H1 (cell line): ENCODE measurements around the gene QDPR. TPM values are rescaled to one million over a fixed set of nuclear protein-coding genes. Genes with fewer than 3 reads are reported as not detected.

Experiments
- CTCF ChIA-PET: fragments of 300-600 bp; sonication (Branson Sonifier 250); formaldehyde crosslinking; loops from one replicate; lab custom pipeline; 2021; ENCODE audit not compliant: partially characterized antibody; lab: Charles Lee
- POLR2A ChIA-PET: fragments of 300-600 bp; sonication (Branson Sonifier 250); formaldehyde crosslinking; loops from one replicate; lab custom pipeline; 2021; ENCODE audit warnings: inconsistent platforms; ENCODE audit not compliant: partially characterized antibody; lab: Charles Lee
- DNase-seq, 2 experiments: peaks; one replicate each; pipeline versions ENCODE4 v3.0.0 to v3.0.0-alpha.2; 2010 to 2022; ENCODE audit warnings: low spot score in 2 of 2, low read depth in 1 of 2, mixed read lengths in 1 of 2
- FAIRE-seq: peaks from 2 replicates; lab custom pipeline; 2011; peaks lifted over from hg19 to GRCh38; lab: Jason Lieb, UNC
- H2AFZ ChIP-seq: 2 replicates; pipeline ENCODE4 v1.8.1; 2012; ENCODE audit warnings: low read length, inconsistent platforms
- H2AK5ac ChIP-seq: 2 replicates; pipeline ENCODE4 v1.6.1; 2013; ENCODE audit warnings: low read depth, low read length
- H2BK120ac ChIP-seq: replicated peaks from 2 replicates; pipeline ENCODE3; 2013; ENCODE audit warnings: low read depth, low read length, inconsistent platforms
- H2BK12ac ChIP-seq: 2 replicates; pipeline ENCODE4 v1.6.1; 2013; ENCODE audit warnings: low read depth, low read length
- H2BK15ac ChIP-seq: 2 replicates; pipeline ENCODE4 v1.6.1; 2013; ENCODE audit warnings: low read length
- H2BK20ac ChIP-seq: 2 replicates; pipeline ENCODE4 v1.6.1; 2013; ENCODE audit warnings: low read length
- H2BK5ac ChIP-seq: 2 replicates; pipeline ENCODE4 v1.6.1; 2013; ENCODE audit warnings: low read depth, low read length
- H3K14ac ChIP-seq: 2 replicates; pipeline ENCODE4 v1.6.1; 2013; ENCODE audit warnings: inconsistent platforms; ENCODE audit not compliant: insufficient read length
- H3K18ac ChIP-seq: 2 replicates; pipeline ENCODE4 v1.6.1; 2013; ENCODE audit warnings: low read length; ENCODE audit errors: extremely low read depth
- H3K23ac ChIP-seq: 2 replicates; pipeline ENCODE4 v1.6.1; 2013; ENCODE audit warnings: inconsistent platforms; ENCODE audit not compliant: insufficient read length
- H3K23me2 ChIP-seq: 2 replicates; pipeline ENCODE4 v1.6.1; 2013; ENCODE audit warnings: low read depth, low read length
- H3K27ac ChIP-seq: 2 replicates; pipeline ENCODE4 v1.6.1; 2011; ENCODE audit warnings: low read depth, low read length, inconsistent platforms
- H3K27me3 ChIP-seq, 4 experiments: replicated peaks in 1 of 4; 1 replicate in 1 of 4; 2 replicates in 3 of 4; pipeline versions ENCODE4 v1.6.1 to v1.8.1; 2011 to 2013; ENCODE audit warnings: low read length in 3 of 4, mild to moderate bottlenecking in 3 of 4, inconsistent platforms in 2 of 4, mixed read lengths in 2 of 4, moderate library complexity in 1 of 4; ENCODE audit not compliant: control insufficient read depth in 3 of 4, insufficient read depth in 3 of 4; ENCODE audit errors: extremely low read depth in 1 of 4
- H3K36me3 ChIP-seq, 4 experiments: 2 replicates each; pipeline versions ENCODE4 v1.6.1 to v1.8.1; 2011 to 2013; ENCODE audit warnings: mild to moderate bottlenecking in 4 of 4, low read length in 3 of 4, moderate library complexity in 2 of 4, control low read depth in 1 of 4, inconsistent platforms in 1 of 4; ENCODE audit not compliant: insufficient read depth in 4 of 4, control insufficient read depth in 2 of 4
- H3K4ac ChIP-seq: replicated peaks from 2 replicates; pipeline ENCODE3; 2013; ENCODE audit warnings: low read length, low read depth, mixed read lengths, inconsistent platforms; ENCODE audit not compliant: insufficient read length
- H3K4me1 ChIP-seq, 4 experiments: replicated peaks in 1 of 4; 1 replicate in 1 of 4; 2 replicates in 3 of 4; pipeline versions ENCODE4 v1.6.1 to v1.8.1; 2011 to 2013; ENCODE audit warnings: low read length in 3 of 4, inconsistent platforms in 2 of 4, mixed read lengths in 1 of 4; ENCODE audit not compliant: insufficient read depth in 4 of 4, control insufficient read depth in 3 of 4
- H3K4me2 ChIP-seq, 2 experiments: 2 replicates each; pipeline versions ENCODE4 v1.6.1 to v1.8.1; 2011 to 2013; ENCODE audit warnings: low read depth in 2 of 2, low read length in 2 of 2, control low read depth in 1 of 2, inconsistent platforms in 1 of 2, mild to moderate bottlenecking in 1 of 2; ENCODE audit not compliant: insufficient read depth in 1 of 2
- H3K4me3 ChIP-seq, 4 experiments: fragments of 200-600, 300-600 bp in 1 of 4; sonication (generic), shearing (Covaris generic), sonication (Bioruptor Twin) in 1 of 4; 2 replicates each; pipeline versions ENCODE4 v1.5.1 to v1.8.1; 2011 to 2016; ENCODE audit warnings: low read length in 4 of 4, low read depth in 3 of 4, control low read depth in 2 of 4, inconsistent platforms in 2 of 4, mild to moderate bottlenecking in 2 of 4, mixed read lengths in 1 of 4, moderate library complexity in 1 of 4; ENCODE audit not compliant: insufficient read depth in 2 of 4; ENCODE audit errors: extremely low read depth in 1 of 4
- H3K56ac ChIP-seq: replicated peaks from 2 replicates; pipeline ENCODE3; 2013; ENCODE audit warnings: low read depth, mild to moderate bottlenecking, mixed read lengths, low read length, inconsistent platforms; ENCODE audit not compliant: insufficient read length
- H3K79me1 ChIP-seq: 2 replicates; pipeline ENCODE4 v1.6.1; 2013; ENCODE audit warnings: low read depth, low read length, control low read depth
- H3K79me2 ChIP-seq, 2 experiments: 2 replicates each; pipeline versions ENCODE4 v1.6.1 to v1.8.1; 2012 to 2013; ENCODE audit warnings: low read length in 2 of 2, mild to moderate bottlenecking in 2 of 2, inconsistent platforms in 1 of 2; ENCODE audit not compliant: insufficient read depth in 2 of 2, control insufficient read depth in 1 of 2
- H3K9ac ChIP-seq, 4 experiments: replicated peaks in 1 of 4; 1 replicate in 1 of 4; 2 replicates in 3 of 4; pipeline versions ENCODE4 v1.6.1 to v1.8.1; 2011 to 2013; ENCODE audit warnings: low read depth in 3 of 4, low read length in 3 of 4, control low read depth in 2 of 4, mild to moderate bottlenecking in 2 of 4, moderate library complexity in 2 of 4, inconsistent platforms in 1 of 4; ENCODE audit errors: extremely low read depth in 1 of 4
- H3K9me3 ChIP-seq, 2 experiments: 2 replicates each; pipeline versions ENCODE4 v1.6.1 to v1.8.1; 2012 to 2013; ENCODE audit warnings: mild to moderate bottlenecking in 2 of 2, moderate library complexity in 2 of 2, control low read depth in 1 of 2, inconsistent platforms in 1 of 2, low read depth in 1 of 2, low read length in 1 of 2, mixed read lengths in 1 of 2; ENCODE audit not compliant: insufficient read depth in 2 of 2
- H4K20me1 ChIP-seq, 2 experiments: replicated peaks in 1 of 2; 2 replicates each; pipeline versions ENCODE3 to v1.8.1; 2011 to 2013; ENCODE audit warnings: inconsistent platforms in 2 of 2, low read length in 2 of 2, mild to moderate bottlenecking in 1 of 2; ENCODE audit not compliant: insufficient read depth in 2 of 2, control insufficient read depth in 1 of 2
- H4K5ac ChIP-seq: 2 replicates; pipeline ENCODE4 v1.6.1; 2013; ENCODE audit warnings: low read length, low read depth, mixed read lengths, inconsistent platforms; ENCODE audit not compliant: insufficient read length
- H4K8ac ChIP-seq: 2 replicates; pipeline ENCODE4 v1.8.0; 2013; ENCODE audit warnings: mild to moderate bottlenecking, moderate library complexity, low read length, inconsistent platforms; ENCODE audit not compliant: insufficient read depth; ENCODE audit errors: extremely low read depth
- H4K91ac ChIP-seq: replicated peaks from 2 replicates; pipeline ENCODE3; 2013; ENCODE audit warnings: low read length, mixed read lengths, inconsistent platforms; ENCODE audit not compliant: insufficient read length
- CBX8 ChIP-seq: fragments of 300-800, 300-1000 bp; sonication (generic); IDR thresholded peaks from 2 replicates; pipeline ENCODE4 v1.7.1; 2016; ENCODE audit warnings: low read depth, low read length, borderline replicate concordance
- CHD2 ChIP-seq: IDR thresholded peaks from 2 replicates; pipeline ENCODE4 v1.6.1; 2012; ENCODE audit warnings: low read length, improper control_type of control experiment
- CTBP2 ChIP-seq: IDR thresholded peaks from 2 replicates; pipeline ENCODE4 v1.7.0; 2011; ENCODE audit warnings: borderline replicate concordance, mild to moderate bottlenecking, moderate library complexity, mixed read lengths, low read length; ENCODE audit not compliant: insufficient read depth, insufficient read length
- EGR1 ChIP-seq: IDR thresholded peaks from 2 replicates; pipeline ENCODE4 v1.6.1; 2011; ENCODE audit warnings: low read depth, low read length, borderline replicate concordance
- EZH2 ChIP-seq: fragments of 200-600 bp; sonication (generic); IDR thresholded peaks from 2 replicates; pipeline ENCODE4 v1.7.1; 2012; ENCODE audit warnings: low read depth, mild to moderate bottlenecking, moderate library complexity, low read length, inconsistent platforms; ENCODE audit not compliant: severe bottlenecking
- FOSL1 ChIP-seq: IDR thresholded peaks from 2 replicates; pipeline ENCODE4 v1.6.1; 2011; ENCODE audit warnings: mild to moderate bottlenecking, low read depth, low read length, moderate library complexity; ENCODE audit not compliant: insufficient read depth
- GABPA ChIP-seq: IDR thresholded peaks from 2 replicates; pipeline ENCODE4 v1.6.1; 2011; ENCODE audit warnings: mild to moderate bottlenecking, low read length, moderate library complexity, borderline replicate concordance; ENCODE audit not compliant: insufficient read depth
- KDM4A ChIP-seq: IDR thresholded peaks from one replicate; pipeline ENCODE4 v1.7.1; 2012; ENCODE audit warnings: low read depth, mild to moderate bottlenecking, moderate library complexity, low read length, inconsistent platforms; ENCODE audit not compliant: severe bottlenecking
- KDM5A ChIP-seq: fragments of 200-600 bp; IDR thresholded peaks from 2 replicates; pipeline ENCODE4 v1.7.1; 2012; ENCODE audit warnings: mild to moderate bottlenecking, low read length, inconsistent platforms, mixed read lengths
- POLR2AphosphoS5 ChIP-seq: IDR thresholded peaks from 2 replicates; pipeline ENCODE4 v1.6.1; 2011; ENCODE audit warnings: low read depth, low read length
- SAP30 ChIP-seq: fragments of 300-600 bp; sonication (generic); IDR thresholded peaks from 2 replicates; pipeline ENCODE4 v1.7.1; 2012; ENCODE audit warnings: low read length, moderate library complexity, mild to moderate bottlenecking, inconsistent platforms; ENCODE audit not compliant: insufficient read depth, insufficient replicate concordance
- TAF7 ChIP-seq: optimal IDR thresholded peaks from 2 replicates; pipeline ENCODE3; 2011; ENCODE audit warnings: low read depth, mild to moderate bottlenecking, inconsistent platforms, low read length, moderate library complexity, borderline replicate concordance
- WGBS, 2 experiments: shearing (Covaris generic) in 1 of 2; methylation state at CpG; one replicate each; pipeline versions ENCODE4 v1.1.6 to v1.1.7; 2013 to 2015; ENCODE audit warnings: low lambda C conversion rate in 2 of 2, mixed read lengths in 2 of 2, inconsistent platforms in 1 of 2, low coverage in 1 of 2, missing lambda C conversion rate in 1 of 2; ENCODE audit not compliant: insufficient replicate concordance in 2 of 2, insufficient coverage in 1 of 2, insufficient read length in 1 of 2; ENCODE audit errors: extremely low coverage in 1 of 2, missing lambda C conversion rate in 1 of 2; 5-methylcytosine and 5-hydroxymethylcytosine counted together
- polyA plus RNA-seq, 7 experiments: library from polyadenylated mRNA; depleted of rRNA in 3 of 7; stranded (reverse) in 5 of 7; unstranded in 2 of 7; fragments of >200 nt in 5 of 7; fragments of 200-250 nt in 2 of 7; gene quantifications; 1 replicate in 5 of 7; 2 replicates in 1 of 7; 4 replicates in 1 of 7; pipeline versions ENCODE4 v1.2.1 to v1.2.3, GENCODE V29; 2011 to 2013; ENCODE audit warnings: missing spikeins in 2 of 7, mixed read lengths in 2 of 7
- total RNA-seq: library from RNA; stranded (reverse); fragmentation: NEBNext Ultra II Directional; extraction: Animal tissue kit (Norgen Biotek cat#: 25700); gene quantifications from 2 replicates; pipeline ENCODE4 v1.2.1, GENCODE V29; 2021

The QDPR gene
- total and polyA plus RNA-seq, 2 of the 8 experiments (the other 6 are each of a cell fraction or from before 2014, with no cell fraction given) = 33.6 to 35.9 TPM

GRCh38 chr4:17531538-17532285, 19.8 kb upstream of the QDPR start:
- Histone ChIP-seq H3K9me3 (no peaks in the 10 kb centered on the region), H2BK20ac (no peak overlapping the region)
- no peak for FAIRE-seq
- TF ChIP-seq KDM4A = no peak
- no peak for TF ChIP-seq CHD2
- no peak for TF ChIP-seq POLR2AphosphoS5
- no peak for TF ChIP-seq CTBP2
- TF ChIP-seq EZH2 = no peak
- TF ChIP-seq CBX8 = no peak
- TF ChIP-seq EGR1 = no peak
- no peak for TF ChIP-seq GABPA
- no peak for TF ChIP-seq KDM5A
- TF ChIP-seq FOSL1 = no peak
- no peak for TF ChIP-seq TAF7
- TF ChIP-seq SAP30 = no peak

More at GRCh38 chr4:17531538-17532285, 19.8 kb upstream of the QDPR start:
- Histone ChIP-seq H3K36me3 (no peaks in the 10 kb centered on the region), H3K18ac (no peak overlapping the region), H2BK5ac (no peak overlapping the region), H2AFZ (no peak overlapping the region), H3K4me3 (no peak overlapping the region), H3K79me2 (no peaks in the 10 kb centered on the region), H2BK120ac (no peak overlapping the region), H3K23ac (no peak overlapping the region), H2BK12ac (no peak overlapping the region), H2BK15ac (no peak overlapping the region), H3K14ac (no peak overlapping the region), H4K5ac (no peak overlapping the region), H2AK5ac (no peak overlapping the region), H3K79me1 (no peaks in the 10 kb centered on the region), H4K20me1 (no peaks in the 10 kb centered on the region), H4K91ac (no peak overlapping the region), H4K8ac (no peak overlapping the region), H3K4ac (no peak overlapping the region), H3K4me2 (no peak overlapping the region), H3K23me2 (peaks cover 2% of the 10 kb centered on the region; the same call in 1 of the 2 replicates), H3K27me3 (no peaks in the 10 kb centered on the region), H3K27ac (no peak overlapping the region), H3K4me1 (no peaks in the 10 kb centered on the region), H3K9ac (no peak overlapping the region), H3K56ac (no peak overlapping the region)
- WGBS, 2 experiments = 69% methylated on average over 8 of the region's 8 CpGs; no CpG with 5 or more reads in 1 of the 2 experiments
- CTCF ChIA-PET = interaction anchor here (0.9 to 1.5 kb wide), 4 partner anchors 17 to 63 kb away, joined by 3 to 5 read pairs (median 4); no protein-coding TSS in a partner anchor
- DNase-seq = no peak
- POLR2A ChIA-PET = interaction anchor here (0.7 to 0.9 kb wide), 2 partner anchors 14 to 230 kb away, joined by 3 read pairs; no protein-coding TSS in a partner anchor
